HepG2 (cell line): ENCODE measurements around the gene TEAD4. TPM values are rescaled to one million over a fixed set of nuclear protein-coding genes. Genes with fewer than 3 reads are reported as not detected.

Source experiments
- BCL3 ChIP-seq: sonication (generic); formaldehyde crosslinking; IDR thresholded peaks from 2 replicates; pipeline ENCODE4 v1.5.1; 2020; ENCODE audit warnings: mild to moderate bottlenecking, missing genetic modification reagents, moderate library complexity
- BCL6 ChIP-seq: IDR thresholded peaks from 2 replicates; pipeline ENCODE4 v1.6.1; 2016; ENCODE audit warnings: missing genetic modification reagents, missing compliant biosample characterization
- CBX2 ChIP-seq, 2 experiments: fragments of 200-600 bp in 1 of 2; sonication (generic); formaldehyde crosslinking in 1 of 2; IDR thresholded peaks; 2 replicates each; pipeline versions ENCODE4 v1.7.0 to v1.8.1; 2018 to 2022; ENCODE audit warnings: low read depth in 2 of 2, low read length in 1 of 2, mild to moderate bottlenecking in 1 of 2, missing genetic modification reagents in 1 of 2
- KMT2A ChIP-seq: sonication (generic); formaldehyde crosslinking; IDR thresholded peaks from 2 replicates; pipeline ENCODE4 v1.4.0; 2020; ENCODE audit warnings: missing genetic modification reagents
- NFE2 ChIP-seq: sonication (generic); formaldehyde crosslinking; IDR thresholded peaks from 2 replicates; pipeline ENCODE4 v1.4.0; 2020; ENCODE audit warnings: missing genetic modification reagents
- NRL ChIP-seq: sonication (generic); formaldehyde crosslinking; IDR thresholded peaks from 2 replicates; pipeline ENCODE4 v1.5.0; 2020; ENCODE audit warnings: missing genetic modification reagents, mild to moderate bottlenecking, moderate library complexity, borderline replicate concordance
- PHF20 ChIP-seq: sonication (generic); formaldehyde crosslinking; IDR thresholded peaks from 2 replicates; pipeline ENCODE4 v1.5.0; 2020; ENCODE audit warnings: mild to moderate bottlenecking, missing genetic modification reagents
- SMYD3 ChIP-seq: sonication (generic); formaldehyde crosslinking; IDR thresholded peaks from 2 replicates; pipeline ENCODE4 v1.8.1; 2023; ENCODE audit warnings: mild to moderate bottlenecking, missing genetic modification reagents
- ZBTB20 ChIP-seq: sonication (generic); formaldehyde crosslinking; IDR thresholded peaks from 2 replicates; pipeline ENCODE4 v1.8.1; 2023; ENCODE audit warnings: missing genetic modification reagents, low read depth, mild to moderate bottlenecking, borderline replicate concordance
- ZBTB49 ChIP-seq: sonication (generic); formaldehyde crosslinking; IDR thresholded peaks from 2 replicates; pipeline ENCODE4 v1.4.0; 2020; ENCODE audit warnings: missing genetic modification reagents, borderline replicate concordance
- ZNF18 ChIP-seq: sonication (generic); formaldehyde crosslinking; IDR thresholded peaks from 2 replicates; pipeline ENCODE4 v1.8.0; 2022; ENCODE audit warnings: mild to moderate bottlenecking, missing genetic modification reagents; ENCODE audit not compliant: insufficient replicate concordance
- ZNF280D ChIP-seq: sonication (generic); formaldehyde crosslinking; IDR thresholded peaks from 2 replicates; pipeline ENCODE4 v1.5.1; 2020; ENCODE audit warnings: mild to moderate bottlenecking, missing genetic modification reagents
- ZNF33A ChIP-seq: sonication (generic); formaldehyde crosslinking; IDR thresholded peaks from 2 replicates; pipeline ENCODE4 v1.5.1; 2020; ENCODE audit warnings: missing genetic modification reagents, mild to moderate bottlenecking, moderate library complexity, borderline replicate concordance
- ZNF34 ChIP-seq: sonication (generic); formaldehyde crosslinking; IDR thresholded peaks from 2 replicates; pipeline ENCODE4 v1.4.0; 2020; ENCODE audit warnings: mild to moderate bottlenecking, missing genetic modification reagents, borderline replicate concordance
- ZNF512 ChIP-seq: sonication (generic); formaldehyde crosslinking; IDR thresholded peaks from 2 replicates; pipeline ENCODE4 v1.4.0; 2020; ENCODE audit warnings: mild to moderate bottlenecking, missing genetic modification reagents
- ZNF546 ChIP-seq: sonication (generic); formaldehyde crosslinking; conservative IDR thresholded peaks from 2 replicates; pipeline ENCODE4 v1.8.1; 2023; ENCODE audit warnings: mild to moderate bottlenecking, missing genetic modification reagents
- ZNF549 ChIP-seq: sonication (generic); formaldehyde crosslinking; IDR thresholded peaks from 2 replicates; pipeline ENCODE4 v1.5.0; 2020; ENCODE audit warnings: missing genetic modification reagents
- ZNF883 ChIP-seq: sonication (generic); formaldehyde crosslinking; IDR thresholded peaks from 2 replicates; pipeline ENCODE4 v1.5.1; 2020; ENCODE audit warnings: mild to moderate bottlenecking, missing genetic modification reagents; ENCODE audit errors: not compliant biosample characterization
- polyA plus RNA-seq, 8 experiments: library from polyadenylated mRNA; depleted of rRNA in 3 of 8; stranded (reverse) in 7 of 8; unstranded in 1 of 8; fragments of >200 nt; fragmentation: Illumina TruSeq in 4 of 8; extraction: Trizol in 4 of 8; gene quantifications; 2 replicates each; pipeline versions ENCODE4 v1.2.1 to v1.2.3, GENCODE V29; 2011 to 2016; ENCODE audit warnings: low read depth in 4 of 8, missing spikeins in 1 of 8, mixed read lengths in 1 of 8; ENCODE audit not compliant: insufficient read depth in 1 of 8
- total RNA-seq, 5 experiments: library from RNA; depleted of rRNA; stranded (reverse); fragments of >200 nt; fragmentation: Illumina TruSeq; extraction: Trizol; gene quantifications; 2 replicates each; pipeline ENCODE4 v1.2.3, GENCODE V29; 2016; ENCODE audit warnings: low read depth in 1 of 5

TEAD4 gene
- total and polyA plus RNA-seq, 2 of the 13 experiments (the other 11 are each of a cell fraction or from before 2014, with no cell fraction given): 45.0 to 69.4 TPM

GRCh38 chr12:3073438-3074250 is 114.4 kb downstream of the TEAD4 start (continued):
- TF ChIP-seq SMYD3 (CRISPR knock-in tag) (no peak), ZBTB49 (no peak), PHF20 (CRISPR knock-in tag) (no peak), KMT2A (no peak), ZNF34 (CRISPR knock-in tag) (no peak), NRL (CRISPR knock-in tag) (no peak), ZNF18 (CRISPR knock-in tag) (no peak), ZNF546 (CRISPR knock-in tag) (no peak), ZNF883 (CRISPR knock-in tag) (no peak), BCL3 (CRISPR knock-in tag) (no peak), ZNF33A (CRISPR knock-in tag) (no peak), ZNF512 (CRISPR knock-in tag) (no peak), ZBTB20 (CRISPR knock-in tag) (peak; percentile 34; the same call in 1 of the 2 replicates), NFE2 (CRISPR knock-in tag) (no peak), ZNF280D (CRISPR knock-in tag) (0 out of 2 replicates have a peak, but pooled peaks have one; percentile 37), BCL6 (0 out of 2 replicates have a peak, but pooled peaks have one; percentile 12), CBX2 (IDR thresholded peaks at IDR 0.05; ENCODE audit: low read depth, low read length) (no peak), CBX2 (CRISPR knock-in tag; IDR thresholded peaks at IDR 0.05; ENCODE audit: low read depth) (no peak), ZNF549 (CRISPR knock-in tag) (no peak)
